GM12878 (cell line): ENCODE data around the gene RMP24.

Experiments
- BMI1 ChIP-seq: fragments of 450-650 bp; IDR thresholded peaks from 2 replicates; pipeline ENCODE4 v1.6.1; 2016; ENCODE audit warnings: mild to moderate bottlenecking, moderate library complexity, borderline replicate concordance
- CTCF ChIP-seq, 3 experiments: IDR thresholded peaks in 2 of 3; conservative IDR thresholded peaks in 1 of 3; 2 replicates each; pipeline ENCODE4 v1.5.1; 2011; ENCODE audit warnings: low read depth in 3 of 3, low read length in 3 of 3, mild to moderate bottlenecking in 3 of 3, control low read depth in 2 of 3, moderate library complexity in 2 of 3, inconsistent platforms in 1 of 3, mixed read lengths in 1 of 3; ENCODE audit not compliant: control insufficient read depth in 2 of 3, insufficient read depth in 1 of 3; ENCODE audit errors: extremely low read depth in 1 of 3
- EED ChIP-seq: sonication (generic); IDR thresholded peaks from 2 replicates; pipeline ENCODE4 v1.6.1; 2016; ENCODE audit warnings: antibody characterized with exemption, low read depth
- GATAD2B ChIP-seq: fragments of 450-650 bp; conservative IDR thresholded peaks from 2 replicates; pipeline ENCODE4 v1.6.1; 2017; ENCODE audit warnings: low read depth, mild to moderate bottlenecking, moderate library complexity
- PML ChIP-seq: IDR thresholded peaks from 2 replicates; pipeline ENCODE4 v1.6.1; 2012; ENCODE audit warnings: low read length, inconsistent platforms
- TCF12 ChIP-seq: IDR thresholded peaks from 2 replicates; pipeline ENCODE4 v1.6.1; 2011; ENCODE audit warnings: low read depth, mild to moderate bottlenecking, low read length

GRCh38 chr18:35962320-35962719 lies 10.2 kb upstream of the RMP24 start:
- no peak for TF ChIP-seq CTCF (IDR thresholded peaks at IDR 0.05 in 2 of 3, conservative IDR thresholded peaks at IDR 0.05 in 1 of 3; ENCODE audit: control insufficient read depth in 2 of 3, extremely low read depth in 1 of 3, insufficient read depth in 1 of 3, low read depth in 3 of 3, low read length in 3 of 3)
- no peak for TF ChIP-seq EED
- TF ChIP-seq GATAD2B: no peak
- no peak for TF ChIP-seq PML
- no peak for TF ChIP-seq TCF12
- TF ChIP-seq BMI1: no peak
